Fibroblast of skin of right biceps (primary cell): Measurements from ENCODE around the gene TMCC2.

ENCODE experiments used
- DNase-seq: peaks from one replicate; pipeline ENCODE4 v3.0.0-alpha.2; 2013

Gene TMCC2

GRCh38 chr1:205283270-205284147 is 55.8 kb downstream of the TMCC2 start:
- no peak for DNase-seq

GRCh38 chr1:205284420-205285144 is 56.8 kb downstream of the TMCC2 start:
- DNase-seq = peak; percentile 99

GRCh38 chr1:205285381-205286101 is 57.8 kb downstream of the TMCC2 start:
- DNase-seq = peak; percentile 36

- peak; percentile 43 for DNase-seq
These were observed 58.7 kb downstream of the TMCC2 start for GRCh38 chr1:205286335-205286950.

- no peak for DNase-seq
These were observed 59.3 kb downstream of the TMCC2 start for GRCh38 chr1:205287076-205287475.

GRCh38 chr1:205287767-205288559 is 60.2 kb downstream of the TMCC2 start:
- DNase-seq = peak; percentile 72

GRCh38 chr1:205291596-205291995 is 63.9 kb downstream of the TMCC2 start:
- DNase-seq = no peak

- peak; percentile 37 for DNase-seq
These were observed 65.8 kb downstream of the TMCC2 start for GRCh38 chr1:205293350-205294074.

GRCh38 chr1:205294175-205294917 is 66.6 kb downstream of the TMCC2 start:
- peak; percentile 98 for DNase-seq

GRCh38 chr1:205294934-205295333 is 67.2 kb downstream of the TMCC2 start:
- no peak for DNase-seq

- no peak for DNase-seq
These were observed 68.4 kb downstream of the TMCC2 start for GRCh38 chr1:205296154-205296553.

- DNase-seq = peak; percentile 46
These were observed 69.9 kb downstream of the TMCC2 start for GRCh38 chr1:205297546-205298177.

- peak; percentile 100 for DNase-seq
These were observed 70.6 kb downstream of the TMCC2 start for GRCh38 chr1:205298191-205298994.

GRCh38 chr1:205300149-205300548 is 72.4 kb downstream of the TMCC2 start:
- no peak for DNase-seq

GRCh38 chr1:205301205-205301821 is 73.6 kb downstream of the TMCC2 start:
- DNase-seq = peak; percentile 99

- DNase-seq = peak; percentile 50
These were observed 74.3 kb downstream of the TMCC2 start for GRCh38 chr1:205301842-205302588.

- no peak for DNase-seq
These were observed 75.6 kb downstream of the TMCC2 start for GRCh38 chr1:205303247-205303888.
